T-helper 1 cell treated with Interleukin-12 subunit alpha and Interleukin-12 subunit beta and Interleukin-4 antibody, amounts not matched to agents 30 μg/mL and 1 μg/mL, for 36 hours (primary cell): ENCODE results near the gene OPA1.

Source experiments
- H3K27ac Mint-ChIP-seq: one replicate; pipeline ENCODE4 v1.8.0; 2021; ENCODE audit warnings: mild to moderate bottlenecking, mixed read lengths
- H3K27me3 Mint-ChIP-seq: one replicate; pipeline ENCODE4 v1.8.0; 2021; ENCODE audit warnings: low read depth, mixed read lengths
- H3K36me3 Mint-ChIP-seq: one replicate; pipeline ENCODE4 v1.8.0; 2021; ENCODE audit warnings: low read depth, mixed read lengths
- H3K4me1 Mint-ChIP-seq: one replicate; pipeline ENCODE4 v1.8.0; 2021; ENCODE audit warnings: low read depth, mixed read lengths
- H3K4me3 Mint-ChIP-seq: one replicate; pipeline ENCODE4 v1.8.0; 2021; ENCODE audit warnings: mild to moderate bottlenecking, moderate library complexity, mixed read lengths
- H3K9me3 Mint-ChIP-seq: one replicate; pipeline ENCODE4 v1.8.0; 2021; ENCODE audit warnings: mixed read lengths

The OPA1 gene

GRCh38 chr3:193742628-193743027 lies 149.6 kb downstream of the OPA1 start:
- Mint-ChIP-seq H3K27ac (no peak overlapping the region), H3K4me1 (peaks cover 12% of the 10 kb centered on the region), H3K27me3 (peaks cover 9% of the 10 kb centered on the region), H3K9me3 (no peaks in the 10 kb centered on the region), H3K36me3 (no peaks in the 10 kb centered on the region), H3K4me3 (no peak overlapping the region)

DNA sequence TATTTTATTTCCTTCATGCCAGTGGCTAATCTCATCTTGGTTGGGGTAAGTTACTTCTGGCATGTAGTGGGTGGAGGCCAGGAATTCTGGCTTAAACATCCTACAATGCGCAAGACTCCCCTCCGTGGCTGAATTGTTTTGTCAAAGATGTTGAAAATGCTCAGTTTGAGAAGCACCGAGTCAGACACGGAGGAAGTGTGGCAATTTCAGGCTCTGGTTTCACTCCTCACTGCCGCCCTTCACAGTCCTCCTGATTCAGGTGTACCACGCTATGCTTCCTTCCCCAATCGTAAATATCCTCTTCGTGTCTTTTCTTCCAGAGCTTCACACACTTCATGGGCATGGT lies 150.7 kb downstream of the OPA1 start:
- Mint-ChIP-seq H3K27ac (no peak overlapping the region), H3K4me3 (peak overlapping the region; percentile 20), H3K36me3 (no peaks in the 10 kb centered on the region), H3K9me3 (no peaks in the 10 kb centered on the region), H3K27me3 (peaks cover 15% of the 10 kb centered on the region), H3K4me1 (peaks cover 12% of the 10 kb centered on the region)

DNA sequence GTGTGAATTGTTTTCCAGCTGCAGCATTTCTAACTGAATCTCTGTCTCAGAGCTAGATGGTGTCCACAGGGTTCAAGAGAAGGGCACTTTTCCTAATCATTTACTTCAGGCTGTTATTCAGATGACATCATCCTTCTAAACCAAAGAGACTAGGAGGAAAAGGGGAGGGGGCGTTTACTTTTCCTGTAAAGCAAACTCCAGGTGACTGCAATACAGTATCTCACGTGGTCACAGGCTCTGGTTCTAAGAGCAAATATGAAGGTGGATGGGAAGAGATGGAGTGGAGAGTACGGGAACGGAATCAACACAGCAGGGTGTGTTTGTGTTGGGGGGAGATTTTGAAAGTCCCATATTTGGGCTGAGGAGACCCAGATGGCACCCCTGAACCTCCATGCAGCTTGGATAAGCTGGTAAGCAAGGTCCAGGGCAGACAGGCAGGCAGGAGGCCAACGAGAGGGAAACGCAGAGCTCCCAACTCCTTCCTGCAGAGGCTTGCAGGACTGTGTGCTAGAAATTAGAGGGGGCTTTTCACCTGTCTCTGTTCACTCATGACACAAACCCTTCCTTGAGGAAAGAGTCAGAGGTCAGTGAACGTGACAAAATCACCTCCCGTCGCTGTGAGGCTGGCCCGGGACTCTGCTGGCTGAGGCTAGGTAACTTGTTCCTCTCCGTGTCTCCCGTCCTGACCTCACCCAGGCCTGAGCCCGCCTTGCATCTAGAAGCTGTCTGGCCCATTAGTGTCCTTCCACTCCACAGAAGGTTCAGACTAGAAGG lies 151.2 kb downstream of the OPA1 start:
- Mint-ChIP-seq H3K4me3 (peak overlapping the region; percentile 20), H3K27ac (no peak overlapping the region), H3K9me3 (no peaks in the 10 kb centered on the region), H3K4me1 (peaks cover 12% of the 10 kb centered on the region), H3K36me3 (no peaks in the 10 kb centered on the region), H3K27me3 (peaks cover 20% of the 10 kb centered on the region)

GRCh38 chr3:193744822-193745684 lies 152.0 kb downstream of the OPA1 start:
- H3K4me1 Mint-ChIP-seq: peaks cover 12% of the 10 kb centered on the region
- H3K9me3 Mint-ChIP-seq: no peaks in the 10 kb centered on the region
- no peaks in the 10 kb centered on the region for H3K36me3 Mint-ChIP-seq
- no peak overlapping the region for H3K4me3 Mint-ChIP-seq
- H3K27ac Mint-ChIP-seq: no peak overlapping the region
- peaks cover 21% of the 10 kb centered on the region for H3K27me3 Mint-ChIP-seq

DNA sequence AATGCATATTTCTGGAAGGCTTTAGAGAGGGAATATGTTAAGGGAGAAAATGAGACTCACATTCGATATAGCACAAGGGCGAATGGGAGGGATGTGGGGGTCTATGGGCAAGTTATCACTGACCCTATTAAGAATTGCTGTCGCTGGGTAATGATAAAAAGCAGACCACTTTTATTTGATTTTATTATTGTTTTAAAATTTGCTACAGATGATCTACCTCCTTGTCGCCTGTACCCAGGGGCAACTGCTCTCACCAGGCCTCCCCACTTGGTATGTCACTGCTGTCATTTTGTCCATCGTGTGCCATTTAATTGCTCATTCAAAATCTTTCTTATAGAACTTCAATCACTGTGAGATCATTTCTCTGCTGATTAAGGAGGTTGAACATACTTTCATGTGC lies 153.8 kb downstream of the OPA1 start:
- peaks cover 29% of the 10 kb centered on the region for H3K27me3 Mint-ChIP-seq
- H3K4me3 Mint-ChIP-seq: no peak overlapping the region
- no peaks in the 10 kb centered on the region for H3K9me3 Mint-ChIP-seq
- H3K27ac Mint-ChIP-seq: no peak overlapping the region
- peaks cover 12% of the 10 kb centered on the region for H3K4me1 Mint-ChIP-seq
- no peaks in the 10 kb centered on the region for H3K36me3 Mint-ChIP-seq
